Neural crest cell (in vitro differentiated cells): Measurements from ENCODE around the gene PRKAR1A. TPM values are rescaled to one million over a fixed set of nuclear protein-coding genes. Genes with fewer than 3 reads are reported as not detected.
"Not testable (repeated sequence)": the region's sequence is repeated elsewhere in the genome, so short reads cannot be mapped to it uniquely, and the experiment has no call there.

Source experiments
- DNase-seq: peaks from one replicate; pipeline ENCODE4 v3.0.0; 2021; ENCODE audit warnings: low read depth, mixed read lengths, low spot score
- H3K27ac Mint-ChIP-seq: one replicate; pipeline ENCODE4 v1.8.0; 2021; ENCODE audit warnings: mild to moderate bottlenecking, mixed read lengths; ENCODE audit not compliant: unreplicated experiment
- H3K27me3 Mint-ChIP-seq: 2 replicates; pipeline ENCODE4 v1.8.0; 2021; ENCODE audit warnings: low read depth, mild to moderate bottlenecking, mixed read lengths
- H3K36me3 Mint-ChIP-seq: 2 replicates; pipeline ENCODE4 v1.8.0; 2021; ENCODE audit warnings: low read depth, mild to moderate bottlenecking, mixed read lengths
- H3K4me1 Mint-ChIP-seq: 2 replicates; pipeline ENCODE4 v1.8.0; 2021; ENCODE audit warnings: mixed read lengths
- H3K4me3 Mint-ChIP-seq: one replicate; pipeline ENCODE4 v1.8.0; 2021; ENCODE audit warnings: mild to moderate bottlenecking, mixed read lengths
- H3K9me3 Mint-ChIP-seq: 2 replicates; pipeline ENCODE4 v1.8.0; 2021; ENCODE audit warnings: mixed read lengths
- total RNA-seq: library from RNA; stranded (reverse); gene quantifications from 2 replicates; pipeline ENCODE4 v1.2.1, GENCODE V29; 2021
- TF ChIP-seq, protein P1 (sequence below): fragments of 200-600 bp; sonication (generic); conservative IDR thresholded peaks from 2 replicates; pipeline ENCODE4 v1.5.0; 2021; ENCODE audit warnings: antibody characterized with exemption, mild to moderate bottlenecking

The PRKAR1A gene
- total RNA-seq, 1 donor from 2014 or later: 250 TPM

DNA sequence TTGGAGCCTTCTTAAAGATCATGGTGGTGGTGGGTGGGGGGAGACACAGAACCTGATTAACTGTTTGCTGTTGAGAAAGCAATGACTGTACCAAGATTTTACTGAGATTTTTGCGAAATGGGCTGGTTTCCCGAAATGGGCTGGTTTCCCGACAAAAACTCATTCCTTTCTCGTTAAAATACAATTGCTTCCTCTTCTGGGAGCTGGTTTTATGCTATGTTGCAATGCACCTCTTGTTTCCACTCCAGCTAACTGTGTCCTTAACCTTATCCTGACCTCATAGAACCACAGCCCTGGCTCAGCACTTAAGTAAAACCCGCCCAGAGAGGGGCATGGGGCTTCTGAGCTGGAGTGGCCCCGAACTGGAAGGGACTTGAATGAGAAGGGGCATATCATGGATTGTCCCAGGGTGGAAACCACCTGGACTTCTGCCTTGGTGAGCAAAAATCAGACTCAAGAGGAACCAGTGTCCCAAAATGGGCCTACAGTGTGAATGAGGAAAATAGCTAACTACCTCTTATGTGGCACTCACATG lies 68.1 kb downstream of the PRKAR1A start:
- TF ChIP-seq, protein P1, sequence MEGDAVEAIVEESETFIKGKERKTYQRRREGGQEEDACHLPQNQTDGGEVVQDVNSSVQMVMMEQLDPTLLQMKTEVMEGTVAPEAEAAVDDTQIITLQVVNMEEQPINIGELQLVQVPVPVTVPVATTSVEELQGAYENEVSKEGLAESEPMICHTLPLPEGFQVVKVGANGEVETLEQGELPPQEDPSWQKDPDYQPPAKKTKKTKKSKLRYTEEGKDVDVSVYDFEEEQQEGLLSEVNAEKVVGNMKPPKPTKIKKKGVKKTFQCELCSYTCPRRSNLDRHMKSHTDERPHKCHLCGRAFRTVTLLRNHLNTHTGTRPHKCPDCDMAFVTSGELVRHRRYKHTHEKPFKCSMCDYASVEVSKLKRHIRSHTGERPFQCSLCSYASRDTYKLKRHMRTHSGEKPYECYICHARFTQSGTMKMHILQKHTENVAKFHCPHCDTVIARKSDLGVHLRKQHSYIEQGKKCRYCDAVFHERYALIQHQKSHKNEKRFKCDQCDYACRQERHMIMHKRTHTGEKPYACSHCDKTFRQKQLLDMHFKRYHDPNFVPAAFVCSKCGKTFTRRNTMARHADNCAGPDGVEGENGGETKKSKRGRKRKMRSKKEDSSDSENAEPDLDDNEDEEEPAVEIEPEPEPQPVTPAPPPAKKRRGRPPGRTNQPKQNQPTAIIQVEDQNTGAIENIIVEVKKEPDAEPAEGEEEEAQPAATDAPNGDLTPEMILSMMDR: no peak
- Mint-ChIP-seq H3K27ac (peak overlapping the region; percentile 52), H3K4me3 (no peak overlapping the region), H3K27me3 (no peaks in the 10 kb centered on the region), H3K9me3 (peaks cover 3% of the 10 kb centered on the region), H3K36me3 (peaks cover 3% of the 10 kb centered on the region), H3K4me1 (peaks cover 26% of the 10 kb centered on the region)
- DNase-seq: no peak

DNA sequence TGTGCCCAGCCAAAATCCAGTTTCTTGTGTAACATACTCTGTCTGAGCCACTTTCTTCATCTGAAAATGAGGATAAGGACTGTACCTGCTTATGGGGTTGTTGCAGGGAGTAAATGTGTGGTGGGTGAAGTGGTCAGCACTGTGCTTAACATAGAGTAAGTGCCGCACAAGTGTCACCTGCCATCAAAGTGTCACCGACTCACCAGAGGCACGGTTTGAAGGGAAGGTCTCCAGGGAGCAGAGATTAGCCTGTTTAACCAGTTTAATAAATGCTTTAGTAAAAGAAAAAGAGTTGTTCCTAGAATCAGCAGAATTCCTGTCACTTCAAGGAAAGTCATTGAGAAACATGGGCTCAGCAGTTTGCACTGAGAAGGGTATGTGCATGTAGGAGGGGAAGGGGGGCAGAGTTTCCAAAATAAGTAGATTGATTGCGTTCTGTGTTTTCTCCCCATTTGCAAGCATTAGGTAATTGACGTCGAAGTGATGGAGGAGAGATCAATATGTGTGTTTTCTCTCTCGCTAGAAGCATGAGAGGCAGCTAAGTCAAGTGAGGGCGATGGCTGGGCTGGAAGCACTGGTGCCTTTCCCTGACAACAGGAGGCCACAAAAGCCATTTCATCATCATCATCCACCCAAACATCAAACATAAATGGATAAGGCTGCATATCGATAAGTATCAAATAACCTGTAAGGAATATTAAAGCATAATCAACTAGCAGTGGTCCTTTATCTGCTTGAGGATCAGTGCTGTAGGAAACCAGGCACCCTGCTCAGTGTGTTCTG lies 69.8 kb downstream of the PRKAR1A start:
- Mint-ChIP-seq H3K27ac (peak overlapping the region; percentile 65), H3K36me3 (peaks cover 3% of the 10 kb centered on the region), H3K4me1 (peaks cover 33% of the 10 kb centered on the region), H3K27me3 (no peaks in the 10 kb centered on the region), H3K9me3 (peaks cover 3% of the 10 kb centered on the region), H3K4me3 (no peak overlapping the region)
- TF ChIP-seq, protein P1: no peak
- DNase-seq: no peak

DNA sequence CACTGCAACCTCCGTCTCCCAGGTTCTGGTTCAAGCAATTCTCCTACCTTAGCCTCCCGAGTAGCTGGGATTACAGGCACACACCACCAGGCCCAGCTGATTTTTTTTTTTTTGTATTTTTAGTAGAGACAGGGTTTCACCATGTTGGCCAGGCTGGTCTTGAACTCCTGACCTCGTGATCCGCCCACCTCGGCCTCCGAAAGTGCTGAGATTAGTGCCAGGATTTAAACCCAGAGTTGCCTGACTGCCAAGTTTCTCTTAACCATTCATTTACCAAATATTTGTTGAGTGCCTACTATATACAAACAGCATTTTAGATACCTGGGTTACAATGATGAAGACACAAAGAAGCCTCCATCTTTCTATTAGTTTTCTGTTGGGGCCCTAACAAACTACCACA lies 70.6 kb downstream of the PRKAR1A start:
- DNase-seq, H3K4me3 Mint-ChIP-seq, H3K36me3 Mint-ChIP-seq, H3K27me3 Mint-ChIP-seq, H3K27ac Mint-ChIP-seq, H3K9me3 Mint-ChIP-seq: not testable (repeated sequence)
- peaks cover 33% of the 10 kb centered on the region for H3K4me1 Mint-ChIP-seq

DNA sequence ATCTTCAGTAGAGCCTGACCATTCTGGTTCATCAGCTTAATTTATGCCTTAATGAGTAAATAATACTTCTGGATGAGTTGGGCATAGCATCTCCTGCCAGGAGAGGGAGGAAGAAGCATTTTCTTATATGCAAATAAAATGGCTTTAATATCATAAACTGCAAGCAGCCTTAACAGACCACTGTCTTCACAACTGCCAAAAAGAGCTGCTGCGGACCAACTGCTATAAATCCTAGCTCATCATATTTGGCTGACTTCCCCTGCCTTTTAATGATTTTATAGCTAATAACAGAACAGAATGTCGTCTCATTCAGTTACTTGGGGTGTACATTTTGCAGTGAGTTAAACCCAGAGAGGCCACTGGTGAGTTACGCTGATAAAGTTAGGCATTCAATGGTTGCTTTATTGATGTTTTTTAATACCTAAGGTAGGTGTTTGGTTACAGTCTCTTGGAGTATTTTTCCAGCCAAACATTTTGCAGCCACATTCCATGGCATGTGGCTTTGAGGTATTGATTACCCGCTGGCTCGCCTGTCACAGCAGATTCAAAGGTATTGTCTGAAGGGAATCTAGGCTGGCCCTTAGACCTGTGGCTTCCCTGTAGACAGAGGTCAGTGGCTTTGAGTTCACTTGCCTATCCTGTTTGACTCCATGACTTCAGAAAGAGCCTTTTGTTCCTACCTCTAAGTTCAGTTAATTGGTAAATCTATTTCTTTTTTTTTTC lies 72.5 kb downstream of the PRKAR1A start:
- no peaks in the 10 kb centered on the region for H3K9me3 Mint-ChIP-seq
- TF ChIP-seq, protein P1: no peak
- no peak for DNase-seq
- H3K4me1 Mint-ChIP-seq: peaks cover 28% of the 10 kb centered on the region
- no peak overlapping the region for H3K4me3 Mint-ChIP-seq
- no peaks in the 10 kb centered on the region for H3K36me3 Mint-ChIP-seq
- H3K27ac Mint-ChIP-seq: no peak overlapping the region
- H3K27me3 Mint-ChIP-seq: no peaks in the 10 kb centered on the region

DNA sequence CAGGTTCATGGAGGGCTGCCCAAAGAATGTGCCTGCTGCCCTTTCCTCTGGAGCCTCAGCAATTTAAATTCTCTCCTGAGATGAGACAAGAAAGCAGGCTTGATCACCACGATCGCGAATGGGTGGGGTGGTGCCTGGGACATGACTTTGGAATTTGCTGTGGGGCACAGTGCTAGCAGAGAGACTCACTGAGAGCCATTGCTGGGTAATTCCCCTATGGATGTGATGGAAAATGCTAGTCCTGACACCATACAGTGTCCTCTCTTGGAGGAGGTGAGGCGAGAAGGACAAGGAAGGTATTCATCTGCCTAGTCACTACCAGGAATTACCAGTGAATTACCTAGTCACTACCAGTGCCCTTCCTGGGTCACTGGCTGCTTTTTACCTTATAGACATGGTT lies 73.4 kb downstream of the PRKAR1A start:
- Mint-ChIP-seq H3K9me3 (peaks cover under 1% of the 10 kb centered on the region), H3K27me3 (no peaks in the 10 kb centered on the region), H3K27ac (peak overlapping the region; percentile 84), H3K36me3 (no peaks in the 10 kb centered on the region), H3K4me3 (no peak overlapping the region), H3K4me1 (peaks cover 19% of the 10 kb centered on the region)
- DNase-seq: no peak
- TF ChIP-seq, protein P1: no peak

DNA sequence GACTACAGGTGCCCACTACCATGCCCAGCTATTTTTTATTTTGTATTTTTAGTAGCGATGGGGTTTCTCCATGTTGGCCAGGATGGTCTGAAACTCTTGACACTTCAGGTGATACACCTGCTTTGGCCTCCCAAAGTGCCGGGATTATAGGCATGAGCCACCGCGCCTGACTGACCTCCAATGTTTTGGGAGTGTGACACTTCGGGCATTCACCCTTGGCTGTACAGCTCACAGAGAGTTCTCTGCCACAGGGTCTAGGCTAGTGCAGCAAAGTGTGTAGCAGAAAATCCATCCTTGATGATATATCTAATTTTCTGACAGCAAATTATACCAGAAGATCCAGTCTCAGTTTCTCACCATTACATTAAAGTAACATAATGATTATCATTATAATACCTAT lies 74.8 kb downstream of the PRKAR1A start:
- peaks cover 2% of the 10 kb centered on the region for H3K9me3 Mint-ChIP-seq
- DNase-seq: no peak
- peaks cover 18% of the 10 kb centered on the region for H3K4me1 Mint-ChIP-seq
- H3K27me3 Mint-ChIP-seq: no peaks in the 10 kb centered on the region
- H3K4me3 Mint-ChIP-seq: no peak overlapping the region
- no peaks in the 10 kb centered on the region for H3K36me3 Mint-ChIP-seq
- no peak overlapping the region for H3K27ac Mint-ChIP-seq
- TF ChIP-seq, protein P1: no peak
